SK-N-MC (cell line): ENCODE results near the gene GALNT9.

Source experiments
- DNase-seq: peaks from one replicate; pipeline ENCODE4 v3.0.0-alpha.2; 2011; ENCODE audit warnings: low read depth, low spot score
- H3K27ac ChIP-seq: fragments of 200-600 bp; sonication (generic); 2 replicates; pipeline ENCODE4 v1.5.1; 2016; ENCODE audit warnings: mixed run types
- H3K36me3 ChIP-seq: fragments of 200-600 bp; sonication (generic); 2 replicates; pipeline ENCODE4 v1.6.1; 2017; ENCODE audit warnings: antibody characterized with exemption, low read length, mixed read lengths; ENCODE audit not compliant: insufficient read depth
- H3K4me3 ChIP-seq: fragments of 200-600 bp; sonication (generic); 2 replicates; pipeline ENCODE4 v1.5.1; 2016
- H3K9ac ChIP-seq: fragments of 200-600 bp; sonication (generic); 2 replicates; pipeline ENCODE4 v1.8.0; 2017; ENCODE audit warnings: mixed run types, mixed read lengths; ENCODE audit not compliant: insufficient read length
- H3K9me3 ChIP-seq: fragments of 200-600 bp; sonication (generic); 2 replicates; pipeline ENCODE4 v1.6.1; 2017; ENCODE audit warnings: low read depth, mild to moderate bottlenecking, antibody characterized with exemption, low read length, moderate library complexity, mixed read lengths
- EZH2 ChIP-seq: fragments of 200-600 bp; sonication (generic); IDR thresholded peaks from one replicate; pipeline ENCODE4 v1.6.1; 2017; ENCODE audit warnings: antibody characterized with exemption
- FOXP2 ChIP-seq: optimal IDR thresholded peaks from 2 replicates; pipeline ENCODE3; 2011; ENCODE audit warnings: mild to moderate bottlenecking, moderate library complexity; ENCODE audit not compliant: insufficient read depth; ENCODE audit errors: extremely low read length, control extremely low read depth
- POLR2AphosphoS5 ChIP-seq: IDR thresholded peaks from 2 replicates; pipeline ENCODE4 v1.6.1; 2012; ENCODE audit warnings: mild to moderate bottlenecking, low read depth, low read length, borderline replicate concordance

Gene GALNT9

DNA sequence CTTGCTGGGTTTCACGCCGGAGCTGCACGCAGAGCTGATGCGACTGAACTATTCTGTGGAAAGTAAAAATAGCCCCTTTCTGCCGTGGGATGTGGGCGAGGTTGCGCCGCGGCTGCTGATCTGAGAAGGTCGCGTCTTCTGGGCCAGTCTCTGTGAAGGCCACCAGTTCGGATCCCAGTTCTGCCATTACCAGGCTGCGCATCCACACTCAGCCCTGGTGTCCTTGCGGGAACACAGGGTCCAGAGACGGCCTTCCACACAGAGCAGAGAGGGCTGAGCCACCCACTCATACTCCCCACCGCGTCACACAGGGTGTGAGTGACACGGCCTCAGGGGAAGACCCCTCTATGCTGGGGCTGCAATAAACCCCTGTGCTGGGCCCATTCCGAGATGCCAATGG, 13.9 kb downstream of the GALNT9 start:
- Histone ChIP-seq H3K9ac (no peak overlapping the region), H3K4me3 (no peak overlapping the region), H3K36me3 (no peaks in the 10 kb centered on the region), H3K9me3 (no peaks in the 10 kb centered on the region), H3K27ac (no peak overlapping the region)
- DNase-seq, result no peak
- TF ChIP-seq POLR2AphosphoS5 (no peak), EZH2 (no peak), FOXP2 (no peak)

DNA sequence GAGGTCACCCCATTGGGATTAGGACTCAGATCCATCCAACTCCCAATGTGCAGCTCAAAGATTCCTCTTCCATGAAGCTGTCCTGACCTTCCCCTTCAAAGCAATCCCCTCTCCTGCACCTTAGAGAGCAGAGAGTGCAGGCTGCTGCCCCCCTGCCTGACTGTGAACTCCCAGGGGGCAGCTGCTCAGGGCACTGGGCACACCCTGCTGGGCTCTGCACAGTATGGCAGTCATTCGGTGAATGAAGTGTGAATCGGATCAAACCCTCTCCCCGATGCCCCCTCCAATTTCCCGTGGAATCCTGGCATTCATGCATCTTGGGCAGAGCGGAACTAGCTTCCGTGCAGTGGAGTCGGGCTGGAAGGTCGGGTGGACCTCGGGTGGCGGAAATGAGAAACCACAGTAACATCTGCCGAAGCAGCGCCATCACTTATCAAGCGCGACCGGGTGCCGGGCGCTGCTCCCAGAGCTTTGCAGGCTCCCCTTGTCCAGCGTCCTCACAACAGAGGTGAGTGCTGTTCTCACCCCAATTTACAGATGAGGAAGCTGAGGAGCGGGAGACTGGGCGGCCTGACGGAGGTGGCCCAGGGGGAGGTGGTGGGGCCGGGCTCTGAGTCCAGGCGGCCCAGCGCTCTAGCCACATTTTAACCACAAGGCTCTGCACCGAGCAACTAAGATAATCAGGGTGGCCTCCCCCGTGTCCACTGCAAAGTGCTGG, 14.7 kb downstream of the GALNT9 start:
- H3K4me3 ChIP-seq, result no peak overlapping the region
- H3K9me3 ChIP-seq, result no peaks in the 10 kb centered on the region
- no peak overlapping the region for H3K9ac ChIP-seq
- H3K36me3 ChIP-seq, result no peaks in the 10 kb centered on the region
- H3K27ac ChIP-seq, result no peak overlapping the region
- DNase-seq, result no peak
- TF ChIP-seq EZH2 (no peak), FOXP2 (no peak), POLR2AphosphoS5 (no peak)

DNA sequence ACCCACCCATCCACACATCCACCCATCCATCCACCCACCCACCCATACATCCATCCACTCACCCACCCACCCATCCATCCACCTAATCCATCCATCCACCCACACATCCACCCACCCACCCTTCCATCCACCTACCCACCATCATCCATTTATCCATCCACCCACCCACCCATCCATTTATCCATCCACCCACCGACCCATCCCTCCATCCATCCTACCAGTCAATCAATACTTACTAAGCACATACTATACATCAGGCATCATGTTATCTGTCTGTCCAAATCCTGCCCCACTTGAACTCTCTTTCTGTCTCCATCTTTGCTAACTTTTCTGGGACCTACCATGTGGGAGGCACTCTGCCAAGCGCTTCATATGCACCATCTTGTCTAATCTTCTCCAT, 15.4 kb downstream of the GALNT9 start:
- H3K9ac ChIP-seq, result no peak overlapping the region
- no peaks in the 10 kb centered on the region for H3K36me3 ChIP-seq
- no peak for DNase-seq
- TF ChIP-seq FOXP2 (no peak), POLR2AphosphoS5 (no peak), EZH2 (no peak)
- H3K27ac ChIP-seq, result no peak overlapping the region
- H3K9me3 ChIP-seq, result no peaks in the 10 kb centered on the region
- H3K4me3 ChIP-seq, result no peak overlapping the region

DNA sequence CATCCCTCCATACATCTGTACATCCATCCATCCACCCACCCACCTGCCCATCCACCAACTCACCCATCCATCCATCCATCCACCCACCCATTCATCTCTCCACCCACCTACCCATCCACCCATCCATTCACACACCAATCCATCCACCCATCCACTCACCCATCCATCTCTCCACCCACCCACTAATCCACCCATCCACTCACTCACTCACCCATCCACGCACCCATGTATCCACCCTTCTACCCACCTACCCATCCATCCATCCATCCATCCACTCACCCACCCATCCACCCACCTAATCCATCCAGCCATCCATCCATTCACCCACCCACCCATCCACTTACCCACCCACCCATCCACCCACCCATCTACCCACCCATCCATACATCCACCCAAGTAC, 16.2 kb downstream of the GALNT9 start:
- no peak for TF ChIP-seq FOXP2
- no peak for TF ChIP-seq POLR2AphosphoS5
- no peak for TF ChIP-seq EZH2
- no peaks in the 10 kb centered on the region for H3K36me3 ChIP-seq
- no peak overlapping the region for H3K9ac ChIP-seq
- no peak for DNase-seq
- no peak overlapping the region for H3K4me3 ChIP-seq
- no peaks in the 10 kb centered on the region for H3K9me3 ChIP-seq
- no peak overlapping the region for H3K27ac ChIP-seq

DNA sequence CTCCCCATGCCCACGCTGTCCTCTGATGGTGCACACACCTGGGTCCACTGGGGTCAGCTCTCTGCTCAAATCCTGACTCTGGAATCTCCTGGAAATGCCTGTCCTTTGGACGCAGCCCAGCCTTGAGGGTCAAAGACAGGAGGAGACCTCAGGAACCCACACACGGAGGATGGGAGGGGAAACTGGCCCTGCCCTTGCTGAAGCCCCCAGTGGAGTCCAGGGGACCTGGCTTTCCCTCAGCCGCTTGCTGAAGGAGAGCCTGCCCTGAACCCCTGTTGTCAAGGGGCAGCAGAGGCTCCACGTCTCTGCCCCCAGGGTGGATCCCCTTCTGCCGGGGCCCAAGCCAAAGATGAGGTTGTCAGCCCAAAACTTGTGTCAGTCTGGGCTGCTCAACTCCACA, 16.9 kb downstream of the GALNT9 start:
- Histone ChIP-seq H3K27ac (no peak overlapping the region), H3K4me3 (no peak overlapping the region), H3K9me3 (no peaks in the 10 kb centered on the region), H3K9ac (no peak overlapping the region), H3K36me3 (no peaks in the 10 kb centered on the region)
- DNase-seq, result no peak
- TF ChIP-seq POLR2AphosphoS5 (no peak), EZH2 (no peak), FOXP2 (no peak)

DNA sequence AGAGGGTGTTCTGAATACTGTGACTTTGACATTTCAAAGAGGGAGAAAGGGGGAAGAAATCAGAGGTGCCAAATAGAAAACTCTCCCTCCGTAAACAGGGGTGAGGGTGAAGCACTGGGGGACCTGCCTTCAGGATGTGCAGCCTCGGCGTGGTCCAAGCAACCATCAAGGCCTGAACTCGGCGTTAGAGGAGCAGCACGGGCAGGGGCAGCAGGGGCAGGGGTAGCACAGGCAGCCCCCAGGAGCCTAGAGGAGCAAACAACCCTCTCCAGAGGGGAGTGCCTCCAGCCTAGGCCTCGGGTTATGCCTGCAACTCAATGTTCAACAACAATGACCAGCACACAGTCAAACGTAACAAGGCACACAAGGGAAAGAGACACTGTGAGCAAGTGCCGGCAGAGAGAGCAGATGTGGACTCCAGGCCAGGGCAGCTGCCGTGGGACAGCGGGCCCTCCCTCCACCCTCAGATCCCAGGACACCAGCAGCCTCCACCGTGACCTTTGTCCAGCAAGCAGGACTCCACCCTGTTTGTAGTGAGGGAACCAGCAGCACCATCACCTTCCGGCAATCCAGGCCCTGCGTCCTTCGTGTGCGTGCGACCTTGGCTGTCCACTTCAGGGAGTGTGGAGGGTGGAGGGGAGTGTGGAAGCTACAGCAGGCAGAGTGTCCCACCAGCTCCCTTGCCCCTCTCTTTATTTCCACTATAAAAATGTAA, 18.0 kb downstream of the GALNT9 start:
- no peaks in the 10 kb centered on the region for H3K36me3 ChIP-seq
- no peak overlapping the region for H3K9ac ChIP-seq
- no peak for TF ChIP-seq POLR2AphosphoS5
- no peak for TF ChIP-seq FOXP2
- no peak for TF ChIP-seq EZH2

DNA sequence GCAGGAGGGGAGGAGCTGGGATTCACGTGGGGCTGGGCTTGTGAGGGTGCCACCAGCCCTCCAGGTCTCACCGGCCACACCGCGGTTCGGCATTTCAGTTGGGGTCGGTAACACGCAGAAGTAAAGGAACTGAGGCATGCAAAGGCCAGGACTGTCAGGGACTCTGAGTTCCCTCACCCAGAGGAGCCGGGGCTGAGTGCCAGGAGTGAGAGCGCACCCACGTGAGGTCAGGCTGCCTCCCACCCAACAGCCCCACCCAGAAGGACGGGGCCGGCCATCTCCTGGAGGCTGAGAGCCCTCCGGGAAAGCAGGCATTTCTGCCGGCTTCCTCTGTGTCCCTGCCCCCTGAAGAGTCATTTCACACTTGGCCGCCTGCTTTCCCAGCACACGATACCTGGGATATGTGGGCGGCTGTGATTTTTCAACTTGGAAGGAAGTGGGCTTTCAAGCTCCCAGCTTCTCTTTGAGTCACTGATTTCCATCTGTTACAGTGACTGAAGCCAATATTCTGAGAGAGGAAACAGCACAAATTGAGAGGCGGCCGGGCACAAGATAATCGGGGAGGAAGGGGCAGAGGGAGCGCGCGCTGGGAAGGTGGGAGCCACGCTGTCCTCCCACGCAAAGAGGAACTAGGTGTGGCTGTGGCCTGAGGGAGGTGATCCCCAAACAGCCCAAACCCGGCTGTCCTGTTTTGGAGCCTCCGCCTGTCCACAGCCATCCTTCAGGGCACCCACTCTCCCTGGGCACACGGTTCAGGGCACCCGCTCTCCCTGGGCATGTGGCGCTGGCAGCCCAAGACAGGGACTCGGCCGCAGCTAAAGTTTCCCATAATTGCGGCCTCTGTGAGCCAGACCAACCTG, 19.0 kb downstream of the GALNT9 start:
- DNase-seq, result no peak
- H3K36me3 ChIP-seq, result no peaks in the 10 kb centered on the region
- H3K9ac ChIP-seq, result no peak overlapping the region
- no peak overlapping the region for H3K27ac ChIP-seq
- TF ChIP-seq FOXP2, result no peak
- no peak for TF ChIP-seq POLR2AphosphoS5
- no peak for TF ChIP-seq EZH2
- no peak overlapping the region for H3K4me3 ChIP-seq
- no peaks in the 10 kb centered on the region for H3K9me3 ChIP-seq

More for the DNA sequence above, 18.0 kb downstream of the GALNT9 start:
- DNase-seq, result no peak
- Histone ChIP-seq H3K27ac (no peak overlapping the region), H3K9me3 (no peaks in the 10 kb centered on the region), H3K4me3 (no peak overlapping the region)

DNA sequence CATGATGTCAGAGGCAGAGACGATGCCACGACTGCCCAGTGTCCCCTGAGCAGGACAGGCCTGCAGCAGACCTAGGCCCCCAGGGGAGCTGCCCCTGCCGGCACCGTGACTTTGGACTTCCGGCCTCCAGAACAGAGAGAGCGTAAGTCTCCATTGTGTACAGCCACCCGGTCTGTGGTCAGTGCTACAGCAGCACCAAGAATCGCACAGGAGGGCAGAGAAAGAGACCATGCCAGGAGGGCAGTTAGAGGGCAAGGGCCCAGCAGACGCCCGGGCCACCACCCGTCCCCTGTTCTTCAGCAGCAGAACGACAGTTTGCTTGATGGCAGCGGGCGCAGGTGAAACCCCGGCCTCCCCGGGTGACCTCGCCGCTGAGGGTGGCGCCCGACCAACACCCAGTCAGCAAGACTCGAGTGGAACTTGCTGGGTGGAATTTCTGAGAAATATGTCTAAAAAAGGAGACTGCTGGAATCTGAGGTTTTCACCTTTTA, 19.7 kb downstream of the GALNT9 start:
- no peak overlapping the region for H3K9ac ChIP-seq
- H3K9me3 ChIP-seq, result no peaks in the 10 kb centered on the region
- no peak for DNase-seq
- no peak overlapping the region for H3K27ac ChIP-seq
- TF ChIP-seq EZH2 (no peak), FOXP2 (no peak), POLR2AphosphoS5 (no peak)
- H3K4me3 ChIP-seq, result no peak overlapping the region
- H3K36me3 ChIP-seq, result no peaks in the 10 kb centered on the region
